ENCODE results near the gene SELP.
A peak's percentile ranks its signal among the peaks of the same experiment; 100 is the strongest.

DNA sequence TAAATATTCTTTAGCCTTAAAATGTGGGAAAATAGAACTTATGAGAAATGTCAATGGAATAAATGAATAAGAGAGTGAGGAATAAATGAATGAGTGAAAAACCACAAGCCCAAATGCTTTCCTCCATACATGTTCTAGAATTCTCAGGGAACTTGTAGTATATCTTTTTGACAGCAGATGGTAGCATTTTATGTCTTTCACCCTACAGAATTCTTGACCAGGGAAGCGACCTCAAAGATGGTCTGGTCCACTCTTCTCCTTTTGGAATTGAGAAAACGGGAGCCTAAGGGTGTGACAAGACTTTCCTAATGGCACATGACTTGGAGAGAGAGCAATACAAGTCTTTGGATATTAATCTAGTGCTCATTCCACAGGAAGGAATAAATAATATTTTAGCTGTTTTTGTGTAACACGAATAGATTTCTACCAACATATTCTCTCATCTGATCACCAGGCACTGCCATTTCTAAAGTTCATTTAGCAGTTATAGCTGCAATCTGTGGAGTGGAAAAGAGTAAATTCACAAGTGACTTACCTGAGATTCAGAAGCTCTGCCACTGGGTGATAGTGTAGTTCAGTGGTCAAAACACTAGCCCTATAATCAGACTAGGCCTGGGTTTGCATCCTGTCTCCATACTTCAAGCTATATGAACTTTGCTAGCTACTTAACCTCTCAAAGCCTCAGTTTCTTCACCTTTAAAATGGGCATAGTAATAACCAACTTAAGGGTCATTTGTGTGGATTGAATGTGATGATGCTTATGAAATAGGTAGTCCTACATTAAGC, 28.6 kb downstream of the SELP start:
- TF ChIP-seq TAF1 (IDR thresholded peaks at IDR 0.05; ENCODE audit: low read depth) (no peak), EP300 (IDR thresholded peaks at IDR 0.05; ENCODE audit: borderline replicate concordance) (no peak), NFIC (IDR thresholded peaks at IDR 0.05) (no peak), YY1 (IDR thresholded peaks at IDR 0.05; ENCODE audit: low read depth) (no peak), RAD21 (IDR thresholded peaks at IDR 0.05; ENCODE audit: low read depth) (peak; percentile 42), CREB1 (IDR thresholded peaks at IDR 0.05; ENCODE audit: low read depth) (no peak), TCF12 (IDR thresholded peaks at IDR 0.05; ENCODE audit: low read depth) (no peak)
- TF ChIP-seq, protein P1, sequence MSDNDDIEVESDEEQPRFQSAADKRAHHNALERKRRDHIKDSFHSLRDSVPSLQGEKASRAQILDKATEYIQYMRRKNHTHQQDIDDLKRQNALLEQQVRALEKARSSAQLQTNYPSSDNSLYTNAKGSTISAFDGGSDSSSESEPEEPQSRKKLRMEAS (IDR thresholded peaks at IDR 0.05): no peak
- TF ChIP-seq, protein P2, sequence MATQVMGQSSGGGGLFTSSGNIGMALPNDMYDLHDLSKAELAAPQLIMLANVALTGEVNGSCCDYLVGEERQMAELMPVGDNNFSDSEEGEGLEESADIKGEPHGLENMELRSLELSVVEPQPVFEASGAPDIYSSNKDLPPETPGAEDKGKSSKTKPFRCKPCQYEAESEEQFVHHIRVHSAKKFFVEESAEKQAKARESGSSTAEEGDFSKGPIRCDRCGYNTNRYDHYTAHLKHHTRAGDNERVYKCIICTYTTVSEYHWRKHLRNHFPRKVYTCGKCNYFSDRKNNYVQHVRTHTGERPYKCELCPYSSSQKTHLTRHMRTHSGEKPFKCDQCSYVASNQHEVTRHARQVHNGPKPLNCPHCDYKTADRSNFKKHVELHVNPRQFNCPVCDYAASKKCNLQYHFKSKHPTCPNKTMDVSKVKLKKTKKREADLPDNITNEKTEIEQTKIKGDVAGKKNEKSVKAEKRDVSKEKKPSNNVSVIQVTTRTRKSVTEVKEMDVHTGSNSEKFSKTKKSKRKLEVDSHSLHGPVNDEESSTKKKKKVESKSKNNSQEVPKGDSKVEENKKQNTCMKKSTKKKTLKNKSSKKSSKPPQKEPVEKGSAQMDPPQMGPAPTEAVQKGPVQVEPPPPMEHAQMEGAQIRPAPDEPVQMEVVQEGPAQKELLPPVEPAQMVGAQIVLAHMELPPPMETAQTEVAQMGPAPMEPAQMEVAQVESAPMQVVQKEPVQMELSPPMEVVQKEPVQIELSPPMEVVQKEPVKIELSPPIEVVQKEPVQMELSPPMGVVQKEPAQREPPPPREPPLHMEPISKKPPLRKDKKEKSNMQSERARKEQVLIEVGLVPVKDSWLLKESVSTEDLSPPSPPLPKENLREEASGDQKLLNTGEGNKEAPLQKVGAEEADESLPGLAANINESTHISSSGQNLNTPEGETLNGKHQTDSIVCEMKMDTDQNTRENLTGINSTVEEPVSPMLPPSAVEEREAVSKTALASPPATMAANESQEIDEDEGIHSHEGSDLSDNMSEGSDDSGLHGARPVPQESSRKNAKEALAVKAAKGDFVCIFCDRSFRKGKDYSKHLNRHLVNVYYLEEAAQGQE (IDR thresholded peaks at IDR 0.05; ENCODE audit: low read depth): no peak

Measured in Ishikawa (cell line).